ENCODE results near the gene MMP3. TPM values are rescaled to one million over a fixed set of nuclear protein-coding genes. Genes with fewer than 3 reads are reported as not detected.

MMP3 gene
- total RNA-seq, 2 donors from 2014 or later, result not detected

GRCh38 chr11:102794382-102794781 lies 49.0 kb downstream of the MMP3 start:
- Mint-ChIP-seq H3K27ac (no peak overlapping the region), H3K27me3 (ENCODE audit: low read depth) (no peaks in the 10 kb centered on the region), H3K4me1 (ENCODE audit: low read depth) (peaks cover 5% of the 10 kb centered on the region), H3K4me3 (no peak overlapping the region), H3K9me3 (no peaks in the 10 kb centered on the region), H3K36me3 (ENCODE audit: insufficient read depth in 2 of 2) (no peaks in the 10 kb centered on the region)
- DNase-seq (peak; percentile 45), ATAC-seq (replicated peaks in 1 of 2) (peak; percentile 87 to 91)

DNA sequence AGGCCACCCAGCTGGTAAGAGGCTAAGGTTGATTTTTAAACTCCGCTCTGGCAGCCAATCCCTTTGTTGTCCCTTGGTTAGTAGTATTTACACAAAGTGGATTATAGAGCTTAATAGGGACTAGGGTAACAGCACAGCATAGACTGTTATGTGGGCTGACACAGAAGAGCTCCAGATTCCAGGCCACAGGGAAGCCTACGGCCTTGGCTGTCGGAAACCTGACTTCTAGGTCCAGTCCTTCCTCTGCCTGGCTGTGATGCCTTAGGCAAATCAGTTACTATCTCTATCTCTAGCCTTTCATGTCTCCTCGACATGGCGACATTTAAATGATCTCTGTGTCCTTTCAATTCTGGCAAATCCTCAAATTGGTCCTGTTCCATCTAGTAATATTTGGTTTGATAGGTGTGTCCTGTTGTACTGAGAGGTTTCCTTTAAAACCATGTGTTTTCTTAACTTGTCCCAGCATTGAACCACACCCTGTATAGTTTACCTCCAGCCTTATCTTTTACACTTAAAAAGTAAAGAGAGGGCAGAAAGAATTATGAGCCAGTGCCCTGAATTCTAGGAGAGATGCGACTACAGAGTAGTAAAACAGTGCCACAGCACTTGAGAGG lies 49.6 kb downstream of the MMP3 start:
- Mint-ChIP-seq H3K27me3 (ENCODE audit: low read depth) (peaks cover 2% of the 10 kb centered on the region), H3K36me3 (ENCODE audit: insufficient read depth in 2 of 2) (no peaks in the 10 kb centered on the region), H3K4me1 (ENCODE audit: low read depth) (peaks cover 5% of the 10 kb centered on the region), H3K27ac (no peak overlapping the region), H3K4me3 (no peak overlapping the region), H3K9me3 (no peaks in the 10 kb centered on the region)
- ATAC-seq (replicated peaks in 1 of 2), result peak in 1 of 2 donors; percentile 18
- DNase-seq, result no peak

DNA sequence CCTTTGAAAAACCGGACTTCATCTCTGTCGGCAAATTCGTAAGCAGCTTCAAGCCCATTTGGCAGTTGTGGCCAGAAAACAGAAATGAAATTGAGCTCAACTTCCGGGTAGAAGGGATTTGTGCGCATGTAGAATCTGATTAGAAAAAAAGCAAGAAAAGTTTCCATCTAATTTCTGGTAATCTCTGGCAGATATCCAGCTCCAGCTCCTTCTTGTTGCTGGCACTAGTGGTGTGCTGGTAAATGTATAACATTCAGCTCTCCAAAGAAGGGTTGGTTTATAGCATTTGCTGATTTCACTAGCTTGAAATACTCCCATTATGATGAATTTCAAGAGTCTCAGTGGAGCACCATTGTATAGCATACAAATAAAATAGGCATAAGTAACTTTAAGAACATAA lies 50.8 kb downstream of the MMP3 start:
- DNase-seq (no peak), ATAC-seq (replicated peaks in 1 of 2) (no peak)
- Mint-ChIP-seq H3K4me3 (no peak overlapping the region), H3K36me3 (ENCODE audit: insufficient read depth in 2 of 2) (no peaks in the 10 kb centered on the region), H3K4me1 (ENCODE audit: low read depth) (peaks cover 5% of the 10 kb centered on the region), H3K9me3 (no peaks in the 10 kb centered on the region), H3K27me3 (ENCODE audit: low read depth) (peaks cover 13% of the 10 kb centered on the region), H3K27ac (no peak overlapping the region)

GRCh38 chr11:102791271-102792036 lies 52.0 kb downstream of the MMP3 start:
- no peak for DNase-seq
- no peak overlapping the region for H3K27ac Mint-ChIP-seq
- peaks cover 14% of the 10 kb centered on the region for H3K27me3 Mint-ChIP-seq (ENCODE audit: low read depth)
- H3K36me3 Mint-ChIP-seq (ENCODE audit: insufficient read depth in 2 of 2), result no peaks in the 10 kb centered on the region
- H3K4me1 Mint-ChIP-seq (ENCODE audit: low read depth), result peaks cover 5% of the 10 kb centered on the region
- no peak for ATAC-seq (replicated peaks in 1 of 2)
- no peaks in the 10 kb centered on the region for H3K9me3 Mint-ChIP-seq
- no peak overlapping the region for H3K4me3 Mint-ChIP-seq

DNA sequence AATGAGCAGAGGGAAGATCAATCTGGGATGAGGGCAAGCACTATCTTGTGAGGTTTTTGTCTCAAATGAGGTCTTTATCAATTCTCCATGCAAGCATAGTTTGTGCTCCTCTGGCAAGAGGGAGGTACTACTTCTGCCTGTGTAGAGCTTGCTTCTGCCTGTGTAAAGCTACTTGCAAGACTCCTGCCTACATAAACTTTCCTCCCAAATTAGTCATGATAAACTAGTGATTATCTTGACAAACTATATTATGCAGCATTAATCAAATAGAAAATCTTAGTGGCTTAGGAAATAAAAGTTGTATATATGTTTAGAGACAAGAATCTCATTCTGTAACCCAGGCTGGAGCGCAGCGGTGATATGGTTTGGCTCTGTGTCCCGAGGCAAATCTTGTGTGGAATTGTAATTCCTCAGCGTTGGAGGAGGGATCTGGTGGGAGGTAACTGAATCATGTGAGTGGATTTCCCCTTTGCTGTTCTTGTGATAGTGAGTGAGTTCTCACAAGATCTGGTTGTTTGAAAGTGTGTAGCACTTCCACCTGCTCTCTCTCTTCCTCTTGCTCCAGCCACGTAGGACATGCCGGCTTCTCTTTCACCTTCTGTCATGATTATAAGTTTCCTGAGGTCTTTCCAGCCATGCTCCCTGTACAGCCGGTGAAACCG lies 54.9 kb downstream of the MMP3 start:
- DNase-seq, result no peak
- Mint-ChIP-seq H3K4me3 (no peak overlapping the region), H3K36me3 (ENCODE audit: insufficient read depth in 2 of 2) (no peaks in the 10 kb centered on the region), H3K9me3 (no peaks in the 10 kb centered on the region), H3K27me3 (ENCODE audit: low read depth) (peaks cover 14% of the 10 kb centered on the region), H3K27ac (no peak overlapping the region), H3K4me1 (ENCODE audit: low read depth) (no peaks in the 10 kb centered on the region)
- ATAC-seq (replicated peaks in 1 of 2), result no peak

Other genes with a start within 250 kb of the MMP3 start
- not detected for gene MMP20, start 218.3 kb downstream of the MMP3 start, total RNA-seq
- gene MMP27, start 137.8 kb downstream of the MMP3 start, total RNA-seq, result not detected
- not detected for gene MMP8, start 118.7 kb downstream of the MMP3 start, total RNA-seq
- gene MMP10, start 63.0 kb downstream of the MMP3 start, total RNA-seq, result 1 to 10 TPM in 1 of 2 donors, not detected in 1; 1.2 TPM
- not detected for gene MMP1, start 45.4 kb downstream of the MMP3 start, total RNA-seq
- gene MMP12, start 31.4 kb upstream of the MMP3 start, total RNA-seq, result not detected
- not detected for gene MMP13, start 112.1 kb upstream of the MMP3 start, total RNA-seq
- gene DCUN1D5, start 248.6 kb upstream of the MMP3 start, total RNA-seq, result 10 to 100 TPM; 41.3 to 49.1 TPM